Mesenchymal stem cell (in vitro differentiated cells and primary cell): ENCODE data around the gene TRIM3.

ENCODE experiments used
- DNase-seq: peaks from one replicate; pipeline ENCODE4 v3.0.0-alpha.2; 2013
- H2AFZ ChIP-seq: one replicate; pipeline ENCODE4 v1.6.1; 2013; ENCODE audit warnings: low read depth, mild to moderate bottlenecking, control low read depth, inconsistent platforms, low read length, moderate library complexity
- H2AK5ac ChIP-seq: 2 replicates; pipeline ENCODE4 v1.6.1; 2013; ENCODE audit warnings: low read length, moderate library complexity, mild to moderate bottlenecking, inconsistent platforms; ENCODE audit not compliant: severe bottlenecking
- H2BK120ac ChIP-seq: one replicate; pipeline ENCODE4 v1.6.1; 2013; ENCODE audit warnings: low read depth, mild to moderate bottlenecking, inconsistent platforms, low read length, moderate library complexity
- H2BK12ac ChIP-seq, 2 experiments: one replicate each; pipeline ENCODE4 v1.6.1; 2013; ENCODE audit warnings: inconsistent platforms in 2 of 2, low read length in 2 of 2, mild to moderate bottlenecking in 2 of 2, moderate library complexity in 2 of 2, control low read depth in 1 of 2
- H2BK15ac ChIP-seq: one replicate; pipeline ENCODE4 v1.6.1; 2013; ENCODE audit warnings: mild to moderate bottlenecking, low read depth, inconsistent platforms; ENCODE audit not compliant: poor library complexity, severe bottlenecking
- H2BK5ac ChIP-seq: 2 replicates; pipeline ENCODE4 v1.6.1; 2013; ENCODE audit warnings: low read depth, mild to moderate bottlenecking, low read length, control low read depth, inconsistent platforms; ENCODE audit not compliant: poor library complexity, severe bottlenecking
- H3K14ac ChIP-seq, 2 experiments: one replicate each; pipeline ENCODE4 v1.6.1; 2013; ENCODE audit warnings: inconsistent platforms in 2 of 2, low read length in 2 of 2, control low read depth in 1 of 2, mild to moderate bottlenecking in 1 of 2, moderate library complexity in 1 of 2
- H3K18ac ChIP-seq, 2 experiments: one replicate each; pipeline ENCODE4 v1.6.1; 2013; ENCODE audit warnings: inconsistent platforms in 2 of 2, low read length in 2 of 2, control low read depth in 1 of 2, low read depth in 1 of 2, mild to moderate bottlenecking in 1 of 2
- H3K23ac ChIP-seq, 2 experiments: one replicate each; pipeline ENCODE4 v1.6.1; 2013; ENCODE audit warnings: inconsistent platforms in 2 of 2, low read length in 2 of 2, mild to moderate bottlenecking in 2 of 2, moderate library complexity in 2 of 2, control low read depth in 1 of 2
- H3K27ac ChIP-seq: 2 replicates; pipeline ENCODE4 v1.5.1; 2013; ENCODE audit warnings: mild to moderate bottlenecking, moderate library complexity, low read length, control low read depth, inconsistent platforms; ENCODE audit not compliant: poor library complexity, severe bottlenecking
- H3K27me3 ChIP-seq, 2 experiments: 2 replicates each; pipeline versions ENCODE4 v1.6.1 to v1.7.0; 2013; ENCODE audit warnings: low read length in 2 of 2, mild to moderate bottlenecking in 2 of 2, moderate library complexity in 2 of 2, control low read depth in 1 of 2, inconsistent platforms in 1 of 2; ENCODE audit not compliant: control insufficient read depth in 1 of 2, insufficient read depth in 1 of 2
- H3K36me3 ChIP-seq, 2 experiments: 2 replicates each; pipeline versions ENCODE4 v1.6.1 to v1.7.0; 2013; ENCODE audit warnings: low read length in 2 of 2, control low read depth in 1 of 2, inconsistent platforms in 1 of 2, low read depth in 1 of 2, mild to moderate bottlenecking in 1 of 2; ENCODE audit not compliant: insufficient read depth in 2 of 2, control insufficient read depth in 1 of 2
- H3K4ac ChIP-seq, 2 experiments: one replicate each; pipeline ENCODE4 v1.6.1; 2013; ENCODE audit warnings: inconsistent platforms in 2 of 2, low read length in 2 of 2, mild to moderate bottlenecking in 2 of 2, moderate library complexity in 2 of 2, control low read depth in 1 of 2, low read depth in 1 of 2
- H3K4me1 ChIP-seq: 2 replicates; pipeline ENCODE4 v1.6.1; 2013; ENCODE audit warnings: low read depth, low read length, control low read depth; ENCODE audit not compliant: control insufficient read depth, insufficient read depth
- H3K4me2 ChIP-seq: 2 replicates; pipeline ENCODE4 v1.6.1; 2013; ENCODE audit warnings: low read length, mild to moderate bottlenecking, inconsistent platforms; ENCODE audit not compliant: poor library complexity, severe bottlenecking
- H3K4me3 ChIP-seq, 2 experiments: 2 replicates each; pipeline versions ENCODE4 v1.5.1 to v1.7.0; 2013; ENCODE audit warnings: low read length in 2 of 2, mild to moderate bottlenecking in 2 of 2, control low read depth in 1 of 2, low read depth in 1 of 2; ENCODE audit not compliant: insufficient read depth in 1 of 2
- H3K79me1 ChIP-seq: replicated peaks from 2 replicates; pipeline ENCODE4 v1.6.1; 2013; ENCODE audit warnings: mild to moderate bottlenecking, control low read depth, low read length, inconsistent platforms; ENCODE audit not compliant: poor library complexity, severe bottlenecking
- H3K9ac ChIP-seq: 2 replicates; pipeline ENCODE4 v1.7.0; 2013; ENCODE audit warnings: mild to moderate bottlenecking, low read length, moderate library complexity
- H3K9me3 ChIP-seq: 2 replicates; pipeline ENCODE4 v1.7.0; 2013; ENCODE audit warnings: mild to moderate bottlenecking, low read length; ENCODE audit not compliant: control insufficient read depth
- H4K8ac ChIP-seq: one replicate; pipeline ENCODE4 v1.6.1; 2013; ENCODE audit warnings: inconsistent platforms, mild to moderate bottlenecking, low read length, moderate library complexity
- H4K91ac ChIP-seq: one replicate; pipeline ENCODE4 v1.6.1; 2013; ENCODE audit warnings: mild to moderate bottlenecking, low read length, inconsistent platforms
- WGBS: methylation state at CpG from one replicate; pipeline ENCODE4 v1.1.7; 2013; ENCODE audit warnings: mixed read lengths; 5-methylcytosine and 5-hydroxymethylcytosine counted together

TRIM3 gene

DNA sequence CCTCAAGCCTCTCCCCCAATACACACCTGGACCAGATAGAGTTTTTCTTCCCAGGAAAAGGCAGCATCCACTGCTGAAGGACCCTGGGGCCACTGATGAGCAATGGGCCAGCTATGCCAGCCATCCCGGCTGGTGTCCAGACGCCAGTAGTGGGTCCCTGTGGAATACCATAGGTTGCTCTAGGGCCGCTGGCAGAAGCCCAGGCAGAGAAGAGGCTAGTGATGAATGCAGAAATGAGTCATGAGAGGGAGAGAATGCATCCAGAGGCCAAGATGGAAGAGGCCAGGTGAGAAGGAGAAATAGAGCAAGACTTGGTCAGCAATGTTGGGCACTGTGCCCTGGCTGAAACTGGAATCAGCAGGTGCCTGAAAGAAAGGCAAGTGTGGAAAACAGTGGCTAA lies 41.9 kb downstream of the TRIM3 start:
- H2AK5ac ChIP-seq = no peak overlapping the region
- H2BK12ac ChIP-seq = no peak overlapping the region
- WGBS = 33% methylated on average over 3 of the region's 3 CpGs
- H2AFZ ChIP-seq = no peak overlapping the region
- H3K79me1 ChIP-seq = no peaks in the 10 kb centered on the region
- no peak overlapping the region for H3K4ac ChIP-seq
- no peak overlapping the region for H3K4me2 ChIP-seq
- H3K23ac ChIP-seq = no peak overlapping the region
- no peak overlapping the region for H3K27ac ChIP-seq
- no peak overlapping the region for H3K9ac ChIP-seq
- no peak overlapping the region for H4K91ac ChIP-seq
- no peaks in the 10 kb centered on the region for H3K9me3 ChIP-seq
- no peak overlapping the region for H4K8ac ChIP-seq
- peak; percentile 40 for DNase-seq
- H3K4me1 ChIP-seq = peaks cover 4% of the 10 kb centered on the region
- no peaks in the 10 kb centered on the region for H3K27me3 ChIP-seq
- H2BK120ac ChIP-seq = no peak overlapping the region
- H2BK15ac ChIP-seq = no peak overlapping the region
- H3K4me3 ChIP-seq = no peak overlapping the region
- no peak overlapping the region for H3K14ac ChIP-seq
- peaks cover 0 to 3% of the 10 kb centered on the region in 2 experiments for H3K36me3 ChIP-seq
- no peak overlapping the region for H3K18ac ChIP-seq
- no peak overlapping the region for H2BK5ac ChIP-seq

DNA sequence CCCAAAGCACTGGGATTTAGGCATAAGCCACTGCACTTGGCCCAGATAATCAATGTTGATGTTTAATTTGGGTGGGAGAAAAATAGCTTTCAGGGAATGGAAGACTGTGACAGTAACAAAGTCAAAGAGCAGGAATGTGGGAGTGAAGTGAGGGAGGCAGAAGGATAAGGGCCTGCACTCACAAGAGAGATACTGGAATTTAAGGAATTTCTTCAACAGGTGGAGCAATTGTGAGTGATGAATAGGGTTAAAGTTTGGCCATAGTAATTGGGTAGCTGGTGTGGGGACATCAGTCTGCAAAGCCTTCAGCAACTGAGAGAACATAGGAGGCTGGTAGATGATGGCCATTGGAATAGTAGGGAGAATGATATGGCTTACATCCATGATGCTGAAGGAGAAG lies 46.2 kb downstream of the TRIM3 start:
- H3K4me2 ChIP-seq = no peak overlapping the region
- no peaks in the 10 kb centered on the region for H3K9me3 ChIP-seq
- H3K27me3 ChIP-seq = peaks cover 0 to 14% of the 10 kb centered on the region in 2 experiments
- H3K23ac ChIP-seq = no peak overlapping the region
- DNase-seq = no peak
- no peak overlapping the region for H2BK12ac ChIP-seq
- peaks cover 4% of the 10 kb centered on the region for H3K4me1 ChIP-seq
- H3K18ac ChIP-seq = no peak overlapping the region
- no peak overlapping the region for H2BK15ac ChIP-seq
- no peak overlapping the region for H3K4ac ChIP-seq
- H2AK5ac ChIP-seq = no peak overlapping the region
- no peak overlapping the region for H4K8ac ChIP-seq
- H3K36me3 ChIP-seq = no peaks in the 10 kb centered on the region
- no peak overlapping the region for H3K27ac ChIP-seq
- no peaks in the 10 kb centered on the region for H3K79me1 ChIP-seq
- no peak overlapping the region for H3K9ac ChIP-seq
- no peak overlapping the region for H3K14ac ChIP-seq
- no peak overlapping the region for H4K91ac ChIP-seq
- H3K4me3 ChIP-seq = no peak overlapping the region
- H2BK120ac ChIP-seq = no peak overlapping the region
- no peak overlapping the region for H2BK5ac ChIP-seq
- H2AFZ ChIP-seq = no peak overlapping the region

DNA sequence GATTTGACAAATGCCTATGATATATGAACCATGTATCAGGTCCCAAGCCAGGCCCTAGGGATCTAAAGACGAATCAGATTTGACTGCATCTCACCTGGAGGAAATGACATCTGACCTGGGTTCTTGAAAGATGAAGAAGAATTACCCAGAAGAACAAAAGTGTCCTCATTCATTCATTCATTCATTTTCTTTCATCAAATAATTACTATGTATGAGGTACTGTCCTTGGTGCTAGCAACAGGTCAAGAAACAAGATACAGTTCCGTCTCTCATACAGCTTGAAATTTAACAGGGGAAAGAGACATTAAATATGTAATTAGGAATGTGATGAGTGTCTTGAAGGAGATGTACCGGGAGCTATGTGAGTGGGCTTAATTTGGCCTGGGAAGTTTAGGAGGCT lies 53.1 kb downstream of the TRIM3 start:
- Histone ChIP-seq H3K36me3 (no peaks in the 10 kb centered on the region), H2AK5ac (no peak overlapping the region), H2BK12ac (no peak overlapping the region), H3K4me2 (no peak overlapping the region), H2AFZ (no peak overlapping the region), H3K27ac (no peak overlapping the region), H3K4me1 (peaks cover 6% of the 10 kb centered on the region), H3K4me3 (no peak overlapping the region), H3K14ac (no peak overlapping the region), H2BK15ac (no peak overlapping the region), H2BK5ac (no peak overlapping the region), H3K18ac (no peak overlapping the region), H3K23ac (no peak overlapping the region), H3K79me1 (peaks cover 7% of the 10 kb centered on the region), H2BK120ac (no peak overlapping the region), H3K9me3 (no peaks in the 10 kb centered on the region), H3K4ac (no peak overlapping the region), H4K91ac (no peak overlapping the region), H4K8ac (no peak overlapping the region), H3K27me3 (peaks cover 0 to 18% of the 10 kb centered on the region in 2 experiments), H3K9ac (no peak overlapping the region)
- 94% methylated on average over 2 of the region's 3 CpGs for WGBS
- DNase-seq = no peak

DNA sequence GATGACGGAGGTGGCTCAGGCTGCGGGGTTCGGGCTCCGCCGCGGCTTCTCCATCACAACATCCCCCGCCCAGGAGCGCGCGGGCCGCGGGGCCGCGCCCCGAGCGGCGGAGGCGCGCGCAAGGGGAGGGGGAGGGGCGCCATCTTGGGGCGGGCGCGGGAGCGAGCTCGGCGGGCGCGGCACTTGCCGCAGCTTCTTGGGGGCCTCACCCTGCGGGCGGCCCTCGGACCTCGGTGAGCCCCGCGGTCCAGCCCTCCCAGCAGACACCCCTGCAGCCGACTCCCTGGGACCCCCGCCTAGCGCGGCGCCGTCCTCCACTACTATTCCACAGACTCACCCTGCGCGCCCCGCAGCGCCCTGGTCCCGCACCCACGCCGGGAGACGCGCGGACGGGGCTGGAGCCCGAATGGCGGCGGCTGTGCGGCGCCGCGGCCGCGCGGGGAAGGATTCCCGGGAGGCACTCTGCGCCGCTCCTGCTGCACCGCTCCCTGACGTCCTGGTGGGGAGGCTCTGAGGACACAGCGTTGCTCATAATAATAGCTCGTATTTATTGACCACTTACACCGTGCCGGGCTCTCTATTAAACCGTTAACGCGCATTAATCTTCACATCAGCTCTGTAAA lies 54.6 kb downstream of the TRIM3 start, which contains the start of gene APBB1:
APBB1 (minus strand) TSS at position 86 of the 623 bp plus-strand sequence. CDS start 7,747 bp downstream, outside the sequence.
- peak within 1 kb of the TSS in 1 of 2 experiments; percentile 84 for H2BK12ac ChIP-seq
- WGBS = under 1% methylated on average over 58 of the region's 75 CpGs
- H3K27ac ChIP-seq = peak within 1 kb of the TSS; percentile 12
- peaks cover 6% of the 10 kb centered on the region for H3K4me1 ChIP-seq
- peak within 1 kb of the TSS; percentile 69 to 82 for H3K4ac ChIP-seq
- H3K27me3 ChIP-seq = peaks cover 0 to 18% of the 10 kb centered on the region in 2 experiments
- peak within 1 kb of the TSS; percentile 84 for H3K4me2 ChIP-seq
- H3K14ac ChIP-seq = peak within 1 kb of the TSS in 1 of 2 experiments; percentile 95
- H2BK15ac ChIP-seq = peak within 1 kb of the TSS; percentile 36
- peak within 1 kb of the TSS; percentile 81 for H2BK120ac ChIP-seq
- H3K23ac ChIP-seq = peak within 1 kb of the TSS in 1 of 2 experiments; percentile 87
- peak within 1 kb of the TSS; percentile 80 to 98 for H3K4me3 ChIP-seq
- peak within 1 kb of the TSS; percentile 99 for H2AFZ ChIP-seq
- H3K9ac ChIP-seq = peak within 1 kb of the TSS; percentile 90
- H4K91ac ChIP-seq = peak within 1 kb of the TSS; percentile 72
- H3K36me3 ChIP-seq = no peaks in the 10 kb centered on the region
- H2AK5ac ChIP-seq = no peak within 1 kb of the TSS
- H3K9me3 ChIP-seq = no peaks in the 10 kb centered on the region
- peak; percentile 64 for DNase-seq
- peak within 1 kb of the TSS; percentile 68 for H2BK5ac ChIP-seq
- H3K18ac ChIP-seq = peak within 1 kb of the TSS; percentile 93 to 98
- H4K8ac ChIP-seq = peak within 1 kb of the TSS; percentile 89
- peaks cover 17% of the 10 kb centered on the region for H3K79me1 ChIP-seq
